Measurements from ENCODE around the gene SNRPB. TPM values are rescaled to one million over a fixed set of nuclear protein-coding genes. Genes with fewer than 3 reads are reported as not detected.

SNRPB gene
- total and polyA plus RNA-seq, 2 of the 13 experiments (the other 11 are each of a cell fraction or from before 2014, with no cell fraction given) = 473 to 844 TPM

DNA sequence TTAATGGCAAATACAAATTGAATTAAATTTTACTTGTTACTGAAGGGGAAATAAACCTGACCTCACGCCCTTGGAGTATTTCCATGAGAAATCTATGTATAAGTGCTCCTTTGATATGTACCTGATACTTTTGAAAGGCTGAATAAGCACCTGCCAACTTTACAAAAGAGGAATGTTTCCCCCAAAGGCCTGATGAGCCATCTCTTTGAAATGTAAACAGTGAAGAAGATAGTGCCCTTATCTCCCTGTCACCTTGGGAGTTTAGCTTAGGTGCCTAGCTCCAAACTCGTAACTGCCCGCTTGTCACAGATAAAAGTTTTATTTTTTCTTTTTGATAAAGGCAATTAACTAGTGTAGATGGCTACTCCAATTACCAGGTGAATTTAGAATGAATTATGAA is 39.2 kb upstream of the SNRPB start (continued):
- TF ChIP-seq, protein P1, sequence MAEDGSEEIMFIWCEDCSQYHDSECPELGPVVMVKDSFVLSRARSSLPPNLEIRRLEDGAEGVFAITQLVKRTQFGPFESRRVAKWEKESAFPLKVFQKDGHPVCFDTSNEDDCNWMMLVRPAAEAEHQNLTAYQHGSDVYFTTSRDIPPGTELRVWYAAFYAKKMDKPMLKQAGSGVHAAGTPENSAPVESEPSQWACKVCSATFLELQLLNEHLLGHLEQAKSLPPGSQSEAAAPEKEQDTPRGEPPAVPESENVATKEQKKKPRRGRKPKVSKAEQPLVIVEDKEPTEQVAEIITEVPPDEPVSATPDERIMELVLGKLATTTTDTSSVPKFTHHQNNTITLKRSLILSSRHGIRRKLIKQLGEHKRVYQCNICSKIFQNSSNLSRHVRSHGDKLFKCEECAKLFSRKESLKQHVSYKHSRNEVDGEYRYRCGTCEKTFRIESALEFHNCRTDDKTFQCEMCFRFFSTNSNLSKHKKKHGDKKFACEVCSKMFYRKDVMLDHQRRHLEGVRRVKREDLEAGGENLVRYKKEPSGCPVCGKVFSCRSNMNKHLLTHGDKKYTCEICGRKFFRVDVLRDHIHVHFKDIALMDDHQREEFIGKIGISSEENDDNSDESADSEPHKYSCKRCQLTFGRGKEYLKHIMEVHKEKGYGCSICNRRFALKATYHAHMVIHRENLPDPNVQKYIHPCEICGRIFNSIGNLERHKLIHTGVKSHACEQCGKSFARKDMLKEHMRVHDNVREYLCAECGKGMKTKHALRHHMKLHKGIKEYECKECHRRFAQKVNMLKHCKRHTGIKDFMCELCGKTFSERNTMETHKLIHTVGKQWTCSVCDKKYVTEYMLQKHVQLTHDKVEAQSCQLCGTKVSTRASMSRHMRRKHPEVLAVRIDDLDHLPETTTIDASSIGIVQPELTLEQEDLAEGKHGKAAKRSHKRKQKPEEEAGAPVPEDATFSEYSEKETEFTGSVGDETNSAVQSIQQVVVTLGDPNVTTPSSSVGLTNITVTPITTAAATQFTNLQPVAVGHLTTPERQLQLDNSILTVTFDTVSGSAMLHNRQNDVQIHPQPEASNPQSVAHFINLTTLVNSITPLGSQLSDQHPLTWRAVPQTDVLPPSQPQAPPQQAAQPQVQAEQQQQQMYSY (CRISPR knock-in tag; IDR thresholded peaks at IDR 0.05) = no peak
- TF ChIP-seq MIER3 (CRISPR knock-in tag; IDR thresholded peaks at IDR 0.05; ENCODE audit: borderline replicate concordance) (0 out of 2 replicates have a peak, but pooled peaks have one; percentile 23), MAFK (conservative IDR thresholded peaks at IDR 0.05 in 1 of 2, IDR thresholded peaks at IDR 0.05 in 1 of 2; ENCODE audit: low read length in 2 of 2) (no peak), FOXA1 (IDR thresholded peaks at IDR 0.05) (no peak), FOXA1 (CRISPR knock-in tag; IDR thresholded peaks at IDR 0.05) (peak; percentile 66), ZNF713 (CRISPR knock-in tag; IDR thresholded peaks at IDR 0.05) (no peak), MYNN (CRISPR knock-in tag; IDR thresholded peaks at IDR 0.05; ENCODE audit: low read depth) (no peak), ZNF30 (CRISPR knock-in tag; IDR thresholded peaks at IDR 0.05) (no peak), NBN (conservative IDR thresholded peaks at IDR 0.05) (no peak), ZNF7 (CRISPR knock-in tag; IDR thresholded peaks at IDR 0.05) (peak; percentile 95), MED1 (CRISPR knock-in tag; IDR thresholded peaks at IDR 0.05) (no peak), RFXANK (CRISPR knock-in tag; IDR thresholded peaks at IDR 0.05) (no peak), ZNF484 (CRISPR knock-in tag; IDR thresholded peaks at IDR 0.05; ENCODE audit: borderline replicate concordance, low read depth) (no peak), FOXC1 (CRISPR knock-in tag; IDR thresholded peaks at IDR 0.05; ENCODE audit: borderline replicate concordance) (no peak), ZNF275 (CRISPR knock-in tag; IDR thresholded peaks at IDR 0.05; ENCODE audit: borderline replicate concordance) (no peak), MAFG (CRISPR knock-in tag; IDR thresholded peaks at IDR 0.05) (no peak), ZNF382 (CRISPR knock-in tag; IDR thresholded peaks at IDR 0.05; ENCODE audit: borderline replicate concordance) (no peak), MEIS2 (CRISPR knock-in tag; IDR thresholded peaks at IDR 0.05) (no peak), ZNF260 (CRISPR knock-in tag; IDR thresholded peaks at IDR 0.05; ENCODE audit: borderline replicate concordance, low read depth) (no peak), PAX8 (CRISPR knock-in tag; IDR thresholded peaks at IDR 0.05; ENCODE audit: borderline replicate concordance) (no peak), RORA (CRISPR knock-in tag; IDR thresholded peaks at IDR 0.05) (0 out of 2 replicates have a peak, but pooled peaks have one; percentile 17), NCOA1 (CRISPR knock-in tag; IDR thresholded peaks at IDR 0.05) (no peak), RFXAP (CRISPR knock-in tag; IDR thresholded peaks at IDR 0.05; ENCODE audit: borderline replicate concordance) (no peak), ZNF136 (CRISPR knock-in tag; IDR thresholded peaks at IDR 0.05; ENCODE audit: low read depth) (no peak), ZFP82 (CRISPR knock-in tag; IDR thresholded peaks at IDR 0.05; ENCODE audit: borderline replicate concordance) (no peak; the same call in 1 of the 2 replicates), SCMH1 (CRISPR knock-in tag; IDR thresholded peaks at IDR 0.05; ENCODE audit: borderline replicate concordance) (no peak)
- TF ChIP-seq, protein P2, sequence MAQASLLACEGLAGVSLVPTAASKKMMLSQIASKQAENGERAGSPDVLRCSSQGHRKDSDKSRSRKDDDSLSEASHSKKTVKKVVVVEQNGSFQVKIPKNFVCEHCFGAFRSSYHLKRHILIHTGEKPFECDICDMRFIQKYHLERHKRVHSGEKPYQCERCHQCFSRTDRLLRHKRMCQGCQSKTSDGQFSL (CRISPR knock-in tag; IDR thresholded peaks at IDR 0.05) = no peak
- TF ChIP-seq, protein P3, sequence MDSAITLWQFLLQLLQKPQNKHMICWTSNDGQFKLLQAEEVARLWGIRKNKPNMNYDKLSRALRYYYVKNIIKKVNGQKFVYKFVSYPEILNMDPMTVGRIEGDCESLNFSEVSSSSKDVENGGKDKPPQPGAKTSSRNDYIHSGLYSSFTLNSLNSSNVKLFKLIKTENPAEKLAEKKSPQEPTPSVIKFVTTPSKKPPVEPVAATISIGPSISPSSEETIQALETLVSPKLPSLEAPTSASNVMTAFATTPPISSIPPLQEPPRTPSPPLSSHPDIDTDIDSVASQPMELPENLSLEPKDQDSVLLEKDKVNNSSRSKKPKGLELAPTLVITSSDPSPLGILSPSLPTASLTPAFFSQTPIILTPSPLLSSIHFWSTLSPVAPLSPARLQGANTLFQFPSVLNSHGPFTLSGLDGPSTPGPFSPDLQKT (CRISPR knock-in tag; IDR thresholded peaks at IDR 0.05; ENCODE audit: borderline replicate concordance) = no peak
